IPS-18c (cell line): ENCODE data around the gene HPX.

Experiments
- H3K4me3 ChIP-seq: 2 replicates; pipeline ENCODE4 v1.7.0; 2013; ENCODE audit warnings: low read depth, mild to moderate bottlenecking, low read length, moderate library complexity; ENCODE audit not compliant: insufficient read depth
- H3K9me3 ChIP-seq: one replicate; pipeline ENCODE4 v1.6.1; 2013; ENCODE audit warnings: mild to moderate bottlenecking, low read length, moderate library complexity; ENCODE audit not compliant: control insufficient read depth, insufficient read depth

HPX gene, protein sequence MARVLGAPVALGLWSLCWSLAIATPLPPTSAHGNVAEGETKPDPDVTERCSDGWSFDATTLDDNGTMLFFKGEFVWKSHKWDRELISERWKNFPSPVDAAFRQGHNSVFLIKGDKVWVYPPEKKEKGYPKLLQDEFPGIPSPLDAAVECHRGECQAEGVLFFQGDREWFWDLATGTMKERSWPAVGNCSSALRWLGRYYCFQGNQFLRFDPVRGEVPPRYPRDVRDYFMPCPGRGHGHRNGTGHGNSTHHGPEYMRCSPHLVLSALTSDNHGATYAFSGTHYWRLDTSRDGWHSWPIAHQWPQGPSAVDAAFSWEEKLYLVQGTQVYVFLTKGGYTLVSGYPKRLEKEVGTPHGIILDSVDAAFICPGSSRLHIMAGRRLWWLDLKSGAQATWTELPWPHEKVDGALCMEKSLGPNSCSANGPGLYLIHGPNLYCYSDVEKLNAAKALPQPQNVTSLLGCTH

GRCh38 chr11:6440906-6441358 lies at the start of gene HPX:
Gene HPX (minus strand): TSS chr11:6440987. CDS start chr11:6440963, 24 bp downstream.
- H3K4me3 ChIP-seq: no peak within 1 kb of the TSS
- H3K9me3 ChIP-seq: no peaks in the 10 kb centered on the region

GRCh38 chr11:6489306-6489705 lies 48.5 kb upstream of the HPX start:
- Histone ChIP-seq H3K4me3 (no peak overlapping the region), H3K9me3 (no peaks in the 10 kb centered on the region)

DNA sequence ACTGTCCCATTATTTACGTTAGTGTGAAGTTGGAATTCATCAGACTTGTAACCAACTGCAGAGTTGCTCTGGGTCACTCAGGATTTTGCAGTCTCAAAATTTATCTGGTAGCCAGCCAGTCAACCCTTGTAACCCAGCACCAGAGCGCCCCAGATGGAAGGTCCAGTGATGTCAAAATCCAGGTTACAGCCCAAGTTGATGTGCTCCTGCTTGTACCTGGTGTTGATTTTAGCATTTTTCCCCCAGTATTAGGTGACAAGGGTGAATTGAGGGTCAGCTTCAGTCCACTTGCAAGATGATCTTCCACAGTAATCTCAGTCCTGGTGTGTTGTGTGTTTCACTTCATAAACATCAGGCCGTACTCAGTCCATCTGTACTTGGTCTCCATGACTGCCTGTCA lies 48.0 kb upstream of the HPX start:
- Histone ChIP-seq H3K4me3 (no peak overlapping the region), H3K9me3 (no peaks in the 10 kb centered on the region)

GRCh38 chr11:6488342-6488741 lies 47.6 kb upstream of the HPX start:
- H3K9me3 ChIP-seq: no peaks in the 10 kb centered on the region
- H3K4me3 ChIP-seq: no peak overlapping the region

DNA sequence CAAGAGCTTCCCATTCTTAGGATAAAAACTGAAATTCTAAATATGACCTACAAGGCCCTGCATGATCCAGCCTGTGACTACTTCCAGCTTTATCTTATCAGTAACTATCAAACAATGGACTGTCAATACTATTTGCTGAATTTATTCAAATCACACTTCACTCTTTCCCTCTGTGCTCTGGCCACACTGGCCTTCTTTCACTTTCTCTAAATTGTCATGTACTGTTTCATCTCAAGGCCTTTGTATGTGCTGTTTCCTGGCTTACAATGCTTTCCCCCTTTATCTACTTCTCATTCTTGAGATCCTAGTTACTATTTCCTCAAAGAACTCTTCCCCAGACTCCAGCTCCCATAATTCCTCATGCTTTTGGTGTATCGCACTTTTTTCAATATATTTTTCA lies 46.2 kb upstream of the HPX start:
- no peaks in the 10 kb centered on the region for H3K9me3 ChIP-seq
- H3K4me3 ChIP-seq: no peak overlapping the region

GRCh38 chr11:6486256-6486655 lies 45.5 kb upstream of the HPX start:
- Histone ChIP-seq H3K4me3 (no peak overlapping the region), H3K9me3 (no peaks in the 10 kb centered on the region)

DNA sequence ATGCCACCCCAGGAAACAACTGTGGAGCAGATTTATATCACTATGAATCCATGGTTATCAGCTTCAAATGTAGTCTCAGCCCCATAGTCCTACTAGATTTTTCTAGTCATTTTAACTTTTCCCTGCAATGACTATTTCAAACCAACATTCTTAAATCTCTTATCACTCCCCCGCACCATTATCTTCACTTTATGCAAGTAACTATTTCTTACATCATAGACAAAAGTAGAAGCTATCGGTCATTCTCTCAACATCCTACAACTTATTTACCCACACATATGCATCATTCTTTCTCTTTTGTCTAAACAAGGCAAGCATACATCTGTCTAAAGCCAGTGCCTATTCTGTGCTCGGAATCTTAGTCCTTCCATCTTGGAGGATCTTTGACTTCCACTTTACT lies 44.9 kb upstream of the HPX start:
- H3K9me3 ChIP-seq: no peaks in the 10 kb centered on the region

DNA sequence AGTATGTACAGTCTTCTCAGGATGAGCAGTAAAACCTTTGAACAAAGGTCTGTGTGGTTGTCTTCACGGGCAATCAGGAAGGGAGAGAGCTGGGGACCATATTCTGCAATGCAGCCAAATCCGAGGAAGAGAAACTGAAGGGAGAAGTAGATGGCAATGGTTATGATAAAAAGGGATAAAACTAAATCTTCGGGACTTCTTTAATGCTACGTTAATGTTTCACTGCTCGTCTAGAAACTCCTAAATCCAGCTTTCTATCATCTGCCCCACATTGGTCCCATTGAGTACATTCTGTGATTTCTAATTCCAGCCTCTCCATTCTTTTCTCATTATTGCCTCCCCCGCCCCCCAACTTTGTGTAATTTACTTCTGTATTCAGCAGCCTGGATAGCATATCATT lies 42.2 kb upstream of the HPX start:
- H3K4me3 ChIP-seq: no peak overlapping the region
- no peaks in the 10 kb centered on the region for H3K9me3 ChIP-seq

More for the DNA sequence above, 44.9 kb upstream of the HPX start:
- no peak overlapping the region for H3K4me3 ChIP-seq

DNA sequence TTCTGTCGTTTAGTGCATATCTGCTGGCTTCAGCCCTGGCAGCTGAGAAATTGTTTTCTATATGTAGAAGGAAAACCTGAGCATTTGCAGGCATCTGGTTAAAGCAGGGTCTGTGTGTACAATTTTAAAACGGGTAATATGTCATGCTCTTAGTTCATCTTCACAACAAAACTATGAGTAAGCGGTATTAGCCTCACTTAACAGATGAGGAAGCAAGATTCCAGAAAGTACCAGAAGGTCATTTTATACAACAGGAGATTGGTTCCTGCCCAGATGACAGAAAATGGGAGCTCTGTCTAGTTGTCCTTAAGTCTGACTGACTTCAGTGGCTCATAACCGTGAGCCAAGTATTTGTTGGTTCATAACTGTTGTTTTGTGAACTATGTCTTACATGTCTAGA lies 41.7 kb upstream of the HPX start:
- peaks cover 2% of the 10 kb centered on the region for H3K9me3 ChIP-seq
- peak overlapping the region; percentile 99 for H3K4me3 ChIP-seq

DNA sequence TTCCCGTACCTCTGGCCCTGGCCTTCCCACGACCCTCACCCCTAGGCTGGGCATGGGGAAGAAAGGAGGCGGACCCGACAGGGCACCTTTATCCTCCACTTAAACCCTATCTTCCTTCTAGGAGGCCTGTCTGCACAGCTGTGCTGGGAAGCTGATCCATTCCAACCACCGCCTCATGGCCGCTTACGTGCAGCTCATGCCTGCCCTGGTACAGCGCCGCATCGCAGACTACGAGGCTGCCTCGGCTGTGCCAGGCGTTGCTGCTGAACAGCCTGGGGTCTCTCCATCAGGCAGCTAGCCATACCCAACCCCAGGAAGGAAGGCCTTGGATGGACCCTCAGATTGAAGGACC lies 41.1 kb upstream of the HPX start:
- Histone ChIP-seq H3K9me3 (peaks cover 2% of the 10 kb centered on the region), H3K4me3 (peak overlapping the region; percentile 99)

- peaks cover 2% of the 10 kb centered on the region for H3K9me3 ChIP-seq
- H3K4me3 ChIP-seq: peak within 1 kb of the TSS; percentile 99
These were observed 40.5 kb upstream of the HPX start, which contains the start of the genes ARFIP2 and TIMM10B for GRCh38 chr11:6481012-6481923. Gene ARFIP2 (minus strand): TSS chr11:6481331. CDS start chr11:6480421, 910 bp downstream. Gene TIMM10B (plus strand): TSS chr11:6481501. CDS start chr11:6481517, 16 bp downstream.

DNA sequence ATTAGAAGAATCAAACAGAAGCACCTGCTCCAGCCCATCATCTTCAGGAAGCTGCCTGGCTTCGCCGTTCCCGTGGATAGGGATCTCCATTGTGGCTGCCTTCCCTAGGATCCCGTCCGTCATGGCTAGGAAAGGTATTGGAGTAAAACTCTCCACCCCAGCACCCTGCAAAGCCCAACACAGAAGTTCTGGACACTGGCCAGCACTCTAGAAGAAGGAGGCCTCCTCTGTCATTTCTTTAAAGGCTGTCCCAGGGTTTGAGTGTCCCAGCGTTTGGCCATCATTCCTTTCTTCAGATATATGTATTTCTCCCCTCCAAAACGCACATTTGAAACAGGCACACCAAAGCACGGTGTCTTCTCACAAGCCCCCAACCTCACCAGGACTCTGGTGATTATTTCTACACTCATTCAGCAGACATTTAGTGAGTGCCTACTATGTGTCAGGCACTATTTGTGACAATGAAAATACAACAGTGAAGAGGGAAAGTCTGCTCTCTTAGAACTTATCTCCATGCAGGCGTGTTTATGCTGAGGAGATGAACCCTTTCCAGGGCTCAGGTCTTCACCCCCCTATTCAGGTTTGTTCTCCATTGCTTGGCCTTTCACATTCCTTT lies 39.6 kb upstream of the HPX start:
- peaks cover 2% of the 10 kb centered on the region for H3K9me3 ChIP-seq

GRCh38 chr11:6476571-6476970 lies 35.8 kb upstream of the HPX start:
- Histone ChIP-seq H3K4me3 (no peak overlapping the region), H3K9me3 (peaks cover 2% of the 10 kb centered on the region)

More for the DNA sequence above, 39.6 kb upstream of the HPX start:
- peak overlapping the region; percentile 99 for H3K4me3 ChIP-seq

DNA sequence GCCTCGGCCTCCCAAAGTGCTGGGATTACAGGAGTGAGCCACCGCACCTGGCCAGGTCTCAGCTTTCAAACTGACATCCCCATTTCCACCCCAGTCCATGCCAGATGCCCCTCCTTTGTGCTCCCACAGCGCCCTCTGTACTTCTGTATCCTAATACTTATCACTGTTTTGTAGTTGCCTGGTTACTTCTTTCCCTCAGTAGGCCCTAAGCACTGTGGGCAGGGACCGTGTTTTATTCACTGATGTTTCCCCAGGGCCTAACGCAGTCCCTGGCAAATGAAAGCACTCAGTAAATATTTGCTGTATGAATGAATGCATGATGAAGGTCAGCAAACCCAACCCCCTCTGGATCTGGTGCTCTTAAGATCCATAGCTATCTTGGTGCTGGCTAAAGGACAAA lies 35.1 kb upstream of the HPX start:
- Histone ChIP-seq H3K4me3 (no peak overlapping the region), H3K9me3 (peaks cover 2% of the 10 kb centered on the region)

- H3K4me3 ChIP-seq: no peak overlapping the region
These were observed 34.2 kb upstream of the HPX start for GRCh38 chr11:6474806-6475500.

DNA sequence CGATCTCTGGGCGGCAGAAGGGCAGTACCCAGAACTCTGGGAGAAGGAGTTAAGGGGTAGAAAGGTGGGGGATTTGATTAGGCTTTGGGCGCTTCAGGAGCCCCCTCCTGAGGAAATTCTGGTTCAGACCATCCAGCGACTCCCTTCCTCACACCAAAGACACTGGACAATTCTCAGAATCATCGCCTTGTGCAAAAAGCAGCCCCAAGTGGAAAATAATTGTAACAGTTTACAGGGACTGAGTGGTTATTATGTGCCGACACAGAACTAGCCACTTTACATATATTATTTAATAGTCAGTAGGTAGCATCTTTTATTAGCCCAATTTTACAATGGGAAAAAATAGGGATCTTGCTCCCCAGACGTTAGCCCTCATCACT lies 33.6 kb upstream of the HPX start:
- Histone ChIP-seq H3K4me3 (peak overlapping the region; percentile 71), H3K9me3 (peaks cover 2% of the 10 kb centered on the region)

More at GRCh38 chr11:6474806-6475500, 34.2 kb upstream of the HPX start:
- H3K9me3 ChIP-seq: peaks cover 2% of the 10 kb centered on the region
